GM12892 (cell line): Measurements from ENCODE around the gene ZNF620.

ENCODE experiments used
- POLR2A ChIP-seq: IDR thresholded peaks from 2 replicates; pipeline ENCODE4 v1.6.1; 2011; ENCODE audit warnings: low read depth, low read length, control low read depth
- POLR2AphosphoS5 ChIP-seq: IDR thresholded peaks from 2 replicates; pipeline ENCODE4 v1.6.1; 2011; ENCODE audit warnings: low read depth, low read length, control low read depth
- TAF1 ChIP-seq: IDR thresholded peaks from 2 replicates; pipeline ENCODE4 v1.6.1; 2011; ENCODE audit warnings: low read depth, mild to moderate bottlenecking, control low read depth, low read length, borderline replicate concordance

DNA sequence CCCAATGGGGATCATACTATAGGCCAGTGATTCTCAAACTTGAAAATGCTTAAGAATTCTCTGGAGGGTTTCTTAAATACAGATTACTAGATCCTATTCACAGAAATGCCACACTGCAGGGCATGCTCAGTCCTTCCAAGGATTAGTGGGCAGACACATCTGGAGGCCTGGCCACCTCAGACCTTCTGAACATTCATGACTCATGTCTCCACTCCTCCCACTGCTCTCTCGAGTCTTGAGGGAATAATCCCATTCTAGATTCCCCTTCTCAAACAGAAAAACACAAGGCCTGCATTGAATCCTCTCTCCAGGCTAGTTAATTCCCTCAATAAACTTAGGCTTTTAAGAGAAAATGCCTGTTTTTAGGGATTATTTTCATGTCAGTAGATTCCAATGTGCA, 41.0 kb downstream of the ZNF620 start:
- no peak for TF ChIP-seq POLR2A
- no peak for TF ChIP-seq TAF1
- TF ChIP-seq POLR2AphosphoS5, result no peak
